K562 (cell line): Measurements from ENCODE around the gene CPED1. TPM values are rescaled to one million over a fixed set of nuclear protein-coding genes. Genes with fewer than 3 reads are reported as not detected.

ENCODE experiments used
- DACH1 ChIP-seq: fragments of 450-650 bp; IDR thresholded peaks from 2 replicates; pipeline ENCODE4 v1.6.1; 2018; ENCODE audit not compliant: partially characterized antibody
- ELF2 ChIP-seq: fragments of 250-450 bp; sonication (Bioruptor Pico); IDR thresholded peaks from 2 replicates; pipeline ENCODE4 v1.5.0; 2021; ENCODE audit warnings: mild to moderate bottlenecking
- HES1 ChIP-seq: fragments of 450-650 bp; IDR thresholded peaks from 2 replicates; pipeline ENCODE4 v1.6.1; 2016; ENCODE audit warnings: low read depth, mild to moderate bottlenecking, moderate library complexity
- JUNB ChIP-seq: fragments of 450-650 bp; formaldehyde crosslinking; conservative IDR thresholded peaks from 2 replicates; pipeline ENCODE4 v1.4.0; 2020; ENCODE audit warnings: mild to moderate bottlenecking
- MAZ ChIP-seq, 2 experiments: fragments of 450-650 bp in 1 of 2; sonication (generic) in 1 of 2; formaldehyde crosslinking; IDR thresholded peaks in 1 of 2; conservative IDR thresholded peaks in 1 of 2; 2 replicates each; pipeline versions ENCODE4 v1.4.0 to v1.5.0; 2020; ENCODE audit warnings: mild to moderate bottlenecking in 1 of 2, missing genetic modification reagents in 1 of 2
- POLR2B ChIP-seq: fragments of 450-650 bp; IDR thresholded peaks from 2 replicates; pipeline ENCODE4 v1.6.1; 2018; ENCODE audit warnings: low read depth; ENCODE audit not compliant: partially characterized antibody
- REST ChIP-seq, 2 experiments: fragments of 450-650 bp; formaldehyde crosslinking in 1 of 2; IDR thresholded peaks; 2 replicates each; pipeline versions ENCODE4 v1.4.0 to v1.6.1; 2014 to 2020; ENCODE audit warnings: mild to moderate bottlenecking in 2 of 2, borderline replicate concordance in 1 of 2, low read depth in 1 of 2
- SOX6 ChIP-seq: fragments of 450-650 bp; IDR thresholded peaks from 2 replicates; pipeline ENCODE4 v1.6.1; 2014; ENCODE audit warnings: mild to moderate bottlenecking
- ZFP30 ChIP-seq: fragments of 250-450 bp; sonication (Bioruptor Pico); IDR thresholded peaks from 2 replicates; pipeline ENCODE4 v1.8.0; 2022; ENCODE audit warnings: moderate library complexity, mild to moderate bottlenecking, inconsistent platforms, borderline replicate concordance
- ZNF551 ChIP-seq: fragments of 250-450 bp; sonication (Bioruptor Pico); IDR thresholded peaks from 2 replicates; pipeline ENCODE4 v1.5.0; 2021; ENCODE audit warnings: mild to moderate bottlenecking, moderate library complexity
- ZNF780A ChIP-seq: fragments of 250-450 bp; sonication (Bioruptor Pico); IDR thresholded peaks from 2 replicates; pipeline ENCODE4 v1.5.0; 2021; ENCODE audit warnings: mild to moderate bottlenecking
- polyA plus RNA-seq, 8 experiments: library from polyadenylated mRNA; depleted of rRNA in 4 of 8; stranded (reverse) in 5 of 8; unstranded in 3 of 8; fragments of >200 nt; fragmentation: Nextera tagmentation in 2 of 8; fragmentation: Illumina TruSeq in 1 of 8; extraction: Ambion mirVana in 2 of 8; extraction: Trizol in 1 of 8; gene quantifications; 2 replicates each; pipeline versions ENCODE4 v1.2.1 to v1.2.3, GENCODE V29; 2011 to 2014; ENCODE audit warnings: inconsistent platforms in 1 of 8, missing spikeins in 1 of 8
- total RNA-seq, 7 experiments: library from RNA; depleted of rRNA in 6 of 7; stranded (reverse); fragments of >200 nt in 6 of 7; fragmentation: Illumina TruSeq in 2 of 7; extraction: Trizol in 2 of 7; gene quantifications; 2 replicates each; pipeline versions ENCODE4 v1.2.1 to v1.2.3, GENCODE V29; 2011 to 2021; ENCODE audit warnings: low replicate concordance in 1 of 7
- TF ChIP-seq, protein P1 (sequence below): fragments of 200-800 bp; sonication (Bioruptor generic); IDR thresholded peaks from 2 replicates; pipeline ENCODE4 v1.6.1; 2017; ENCODE audit warnings: missing genetic modification characterization, missing compliant biosample characterization
- TF ChIP-seq, protein P2 (sequence below), 2 experiments: fragments of 450-650 bp in 1 of 2; IDR thresholded peaks; 2 replicates each; pipeline ENCODE4 v1.6.1; 2011 to 2017; ENCODE audit warnings: low read depth in 2 of 2, antibody characterized with exemption in 1 of 2, borderline replicate concordance in 1 of 2, low read length in 1 of 2, mild to moderate bottlenecking in 1 of 2, mixed read lengths in 1 of 2; ENCODE audit not compliant: control insufficient read depth in 1 of 2

CPED1 gene
- total and polyA plus RNA-seq, 9 of the 15 experiments (the other 6 are each of a cell fraction or from before 2014, with no cell fraction given) = 195 to 393 (median 290) TPM

DNA sequence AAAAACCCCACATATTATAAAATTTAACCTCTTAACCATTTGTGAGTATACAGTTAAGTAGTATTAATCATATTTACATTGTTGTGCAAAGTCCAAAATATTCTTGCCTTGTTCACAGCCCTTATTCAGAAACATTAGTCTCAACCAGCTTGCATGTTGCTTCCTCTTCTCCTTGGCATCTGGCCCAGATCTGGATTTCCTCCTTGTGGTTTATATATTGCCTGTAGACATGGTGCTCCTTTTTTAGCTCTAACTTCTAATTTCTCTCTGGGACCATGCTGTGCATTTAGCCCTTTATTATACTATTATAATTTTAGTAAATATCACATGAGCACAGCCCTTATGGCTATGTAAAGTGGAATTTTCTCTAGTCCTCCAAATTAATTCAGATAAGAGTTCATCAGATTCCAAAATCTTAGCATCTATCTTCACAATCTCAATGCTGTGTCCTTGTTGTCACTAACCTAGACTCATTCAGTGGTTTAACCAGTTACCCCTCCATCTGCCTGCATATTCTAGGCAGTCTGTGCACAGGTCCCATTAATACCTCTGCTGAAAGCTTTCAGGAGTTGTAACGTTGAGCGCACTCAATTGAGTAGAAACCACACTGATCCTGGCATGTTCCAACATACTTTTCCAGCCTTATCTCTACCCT is 7.9 kb downstream of the CPED1 start (continued):
- TF ChIP-seq, protein P1, sequence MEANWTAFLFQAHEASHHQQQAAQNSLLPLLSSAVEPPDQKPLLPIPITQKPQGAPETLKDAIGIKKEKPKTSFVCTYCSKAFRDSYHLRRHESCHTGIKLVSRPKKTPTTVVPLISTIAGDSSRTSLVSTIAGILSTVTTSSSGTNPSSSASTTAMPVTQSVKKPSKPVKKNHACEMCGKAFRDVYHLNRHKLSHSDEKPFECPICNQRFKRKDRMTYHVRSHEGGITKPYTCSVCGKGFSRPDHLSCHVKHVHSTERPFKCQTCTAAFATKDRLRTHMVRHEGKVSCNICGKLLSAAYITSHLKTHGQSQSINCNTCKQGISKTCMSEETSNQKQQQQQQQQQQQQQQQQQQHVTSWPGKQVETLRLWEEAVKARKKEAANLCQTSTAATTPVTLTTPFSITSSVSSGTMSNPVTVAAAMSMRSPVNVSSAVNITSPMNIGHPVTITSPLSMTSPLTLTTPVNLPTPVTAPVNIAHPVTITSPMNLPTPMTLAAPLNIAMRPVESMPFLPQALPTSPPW = no peak
- TF ChIP-seq, protein P2, sequence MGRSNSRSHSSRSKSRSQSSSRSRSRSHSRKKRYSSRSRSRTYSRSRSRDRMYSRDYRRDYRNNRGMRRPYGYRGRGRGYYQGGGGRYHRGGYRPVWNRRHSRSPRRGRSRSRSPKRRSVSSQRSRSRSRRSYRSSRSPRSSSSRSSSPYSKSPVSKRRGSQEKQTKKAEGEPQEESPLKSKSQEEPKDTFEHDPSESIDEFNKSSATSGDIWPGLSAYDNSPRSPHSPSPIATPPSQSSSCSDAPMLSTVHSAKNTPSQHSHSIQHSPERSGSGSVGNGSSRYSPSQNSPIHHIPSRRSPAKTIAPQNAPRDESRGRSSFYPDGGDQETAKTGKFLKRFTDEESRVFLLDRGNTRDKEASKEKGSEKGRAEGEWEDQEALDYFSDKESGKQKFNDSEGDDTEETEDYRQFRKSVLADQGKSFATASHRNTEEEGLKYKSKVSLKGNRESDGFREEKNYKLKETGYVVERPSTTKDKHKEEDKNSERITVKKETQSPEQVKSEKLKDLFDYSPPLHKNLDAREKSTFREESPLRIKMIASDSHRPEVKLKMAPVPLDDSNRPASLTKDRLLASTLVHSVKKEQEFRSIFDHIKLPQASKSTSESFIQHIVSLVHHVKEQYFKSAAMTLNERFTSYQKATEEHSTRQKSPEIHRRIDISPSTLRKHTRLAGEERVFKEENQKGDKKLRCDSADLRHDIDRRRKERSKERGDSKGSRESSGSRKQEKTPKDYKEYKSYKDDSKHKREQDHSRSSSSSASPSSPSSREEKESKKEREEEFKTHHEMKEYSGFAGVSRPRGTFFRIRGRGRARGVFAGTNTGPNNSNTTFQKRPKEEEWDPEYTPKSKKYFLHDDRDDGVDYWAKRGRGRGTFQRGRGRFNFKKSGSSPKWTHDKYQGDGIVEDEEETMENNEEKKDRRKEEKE (IDR thresholded peaks at IDR 0.05; ENCODE audit: borderline replicate concordance in 1 of 2, control insufficient read depth in 1 of 2, low read depth in 2 of 2, low read length in 1 of 2) = no peak
- TF ChIP-seq ZFP30 (CRISPR knock-in tag) (no peak), HES1 (peak; percentile 31; the same call in 1 of the 2 replicates), MAZ (CRISPR knock-in tag; conservative IDR thresholded peaks at IDR 0.05 in 1 of 2, IDR thresholded peaks at IDR 0.05 in 1 of 2) (peak in 1 of 2 experiments; percentile 32; a peak in 2 of 4 replicates), POLR2B (no peak), ZNF780A (CRISPR knock-in tag) (no peak), SOX6 (0 out of 2 replicates have a peak, but pooled peaks have one; percentile 34), ZNF551 (no peak), REST (IDR thresholded peaks at IDR 0.05; ENCODE audit: borderline replicate concordance) (no peak), REST (CRISPR knock-in tag; IDR thresholded peaks at IDR 0.05; ENCODE audit: low read depth) (no peak), ELF2 (peak; percentile 38; the same call in 1 of the 2 replicates), DACH1 (no peak), JUNB (no peak)
